ENCODE data around the gene CTU2. TPM values are rescaled to one million over a fixed set of nuclear protein-coding genes. Genes with fewer than 3 reads are reported as not detected.

Gene CTU2
- total and polyA plus RNA-seq, 8 donors = 1.8 to 53.3 (median 14.8) TPM

- peaks cover 27 to 77% (median 59%) of the 10 kb centered on the region in 4 donors for H3K4me1 ChIP-seq
- 64 to 80% (median 74%) methylated on average over 24 to 31 of the region's 31 CpGs for WGBS, 5 donors
- peak overlapping the region; percentile 29 to 94 (median 84) for H3K27ac ChIP-seq
- intact Hi-C loops (cut with DNase I; ENCODE audit: low total_unique reads) = no loop called here
- peak overlapping the region; percentile 5 to 99 (median 62) for H3K4me3 ChIP-seq
- no peaks in the 10 kb centered on the region for H3K27me3 ChIP-seq
- H3K36me3 ChIP-seq = peaks cover 14 to 43% (median 34%) of the 10 kb centered on the region in 4 donors
- H3K9me3 ChIP-seq = no peaks in the 10 kb centered on the region
- TF ChIP-seq, protein P1, sequence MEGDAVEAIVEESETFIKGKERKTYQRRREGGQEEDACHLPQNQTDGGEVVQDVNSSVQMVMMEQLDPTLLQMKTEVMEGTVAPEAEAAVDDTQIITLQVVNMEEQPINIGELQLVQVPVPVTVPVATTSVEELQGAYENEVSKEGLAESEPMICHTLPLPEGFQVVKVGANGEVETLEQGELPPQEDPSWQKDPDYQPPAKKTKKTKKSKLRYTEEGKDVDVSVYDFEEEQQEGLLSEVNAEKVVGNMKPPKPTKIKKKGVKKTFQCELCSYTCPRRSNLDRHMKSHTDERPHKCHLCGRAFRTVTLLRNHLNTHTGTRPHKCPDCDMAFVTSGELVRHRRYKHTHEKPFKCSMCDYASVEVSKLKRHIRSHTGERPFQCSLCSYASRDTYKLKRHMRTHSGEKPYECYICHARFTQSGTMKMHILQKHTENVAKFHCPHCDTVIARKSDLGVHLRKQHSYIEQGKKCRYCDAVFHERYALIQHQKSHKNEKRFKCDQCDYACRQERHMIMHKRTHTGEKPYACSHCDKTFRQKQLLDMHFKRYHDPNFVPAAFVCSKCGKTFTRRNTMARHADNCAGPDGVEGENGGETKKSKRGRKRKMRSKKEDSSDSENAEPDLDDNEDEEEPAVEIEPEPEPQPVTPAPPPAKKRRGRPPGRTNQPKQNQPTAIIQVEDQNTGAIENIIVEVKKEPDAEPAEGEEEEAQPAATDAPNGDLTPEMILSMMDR (IDR thresholded peaks at IDR 0.05) = no peak
- TF ChIP-seq EP300 (IDR thresholded peaks at IDR 0.05) = no peak
- TF ChIP-seq POLR2A (IDR thresholded peaks at IDR 0.05) = no peak
- TF ChIP-seq POLR2AphosphoS5 (IDR thresholded peaks at IDR 0.05) = no peak
- no peak for DNase-seq
Observed at GRCh38 chr16:88702371-88703210, 3.7 kb upstream of the CTU2 start.

DNA sequence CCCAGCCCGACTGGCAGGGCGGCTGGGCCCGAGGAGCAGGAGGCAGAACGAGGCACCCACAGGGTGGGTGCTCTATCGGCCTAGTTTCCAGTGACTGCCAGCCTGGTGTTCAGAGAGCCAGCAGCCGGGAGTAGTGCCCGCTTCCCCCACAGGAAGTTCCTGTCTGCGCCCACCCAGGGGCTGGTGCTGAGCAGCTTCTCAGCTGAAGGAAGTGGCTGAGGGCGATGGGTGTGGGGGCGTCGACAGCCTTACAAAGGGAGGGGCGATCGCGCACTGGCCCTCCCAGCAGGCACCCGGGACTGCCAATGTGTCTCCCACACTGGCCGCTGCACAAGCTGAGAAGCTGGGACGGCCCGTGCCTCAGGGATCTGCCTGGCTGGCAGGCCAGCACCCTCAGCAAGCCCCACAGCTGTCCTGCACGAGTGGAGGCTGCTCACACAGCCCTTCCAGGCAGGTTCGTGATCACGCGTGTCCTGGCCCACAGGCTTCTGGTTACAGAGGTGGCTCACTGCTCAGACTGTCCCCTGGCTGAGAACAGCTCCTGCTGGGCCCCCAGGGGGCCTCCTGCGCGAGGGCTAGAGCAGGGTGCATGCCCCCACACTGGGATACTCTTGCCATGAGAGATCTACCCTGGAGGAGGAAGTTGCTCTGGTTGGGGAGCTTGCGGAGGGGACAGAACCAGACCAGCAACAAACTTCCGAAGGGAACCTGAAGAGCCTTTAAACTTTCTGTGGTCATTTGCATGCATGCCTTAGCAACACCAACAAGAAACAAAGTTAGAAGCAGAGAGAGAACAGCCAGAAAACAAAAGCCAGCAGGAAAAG is 2.6 kb upstream of the CTU2 start:
- Histone ChIP-seq H3K27me3 (no peaks in the 10 kb centered on the region), H3K27ac (peak overlapping the region; percentile 29 to 94 (median 84)), H3K4me3 (peak overlapping the region; percentile 5 to 99 (median 62)), H3K4me1 (peaks cover 28 to 88% (median 65%) of the 10 kb centered on the region in 4 donors), H3K36me3 (peaks cover 4 to 32% (median 22%) of the 10 kb centered on the region in 4 donors), H3K9me3 (no peaks in the 10 kb centered on the region)
- peak; percentile 43 to 59 for DNase-seq
- intact Hi-C loops (cut with DNase I; ENCODE audit: low total_unique reads) = no loop called here
- TF ChIP-seq, protein P1 (IDR thresholded peaks at IDR 0.05) = no peak
- TF ChIP-seq EP300 (IDR thresholded peaks at IDR 0.05) (no peak), POLR2A (IDR thresholded peaks at IDR 0.05) (no peak), POLR2AphosphoS5 (IDR thresholded peaks at IDR 0.05) (peak in 2 of 3 donors; percentile 29)
- WGBS, 5 donors = 67 to 74% (median 70%) methylated on average over 15 to 26 of the region's 26 CpGs

- H3K9me3 ChIP-seq = no peaks in the 10 kb centered on the region
- peaks cover 28 to 78% (median 64%) of the 10 kb centered on the region in 4 donors for H3K4me1 ChIP-seq
- TF ChIP-seq, protein P1 (IDR thresholded peaks at IDR 0.05) = no peak
- TF ChIP-seq POLR2AphosphoS5 (IDR thresholded peaks at IDR 0.05) (no peak), EP300 (IDR thresholded peaks at IDR 0.05) (no peak), POLR2A (IDR thresholded peaks at IDR 0.05) (no peak)
- no peaks in the 10 kb centered on the region for H3K27me3 ChIP-seq
- DNase-seq = peak in 1 of 2 donors; percentile 44
- intact Hi-C loops (cut with DNase I; ENCODE audit: low total_unique reads) = no loop called here
- peaks cover 0 to 17% (median 13%) of the 10 kb centered on the region in 4 donors for H3K36me3 ChIP-seq
- 22 to 31% (median 26%) methylated on average over 9 of the region's 9 CpGs for WGBS, 5 donors
- peak overlapping the region; percentile 79 to 100 (median 98) for H3K4me3 ChIP-seq
- H3K27ac ChIP-seq = peak overlapping the region; percentile 79 to 94 (median 86)
Observed at GRCh38 chr16:88705076-88705684, 1.1 kb upstream of the CTU2 start.

- TF ChIP-seq EP300 (IDR thresholded peaks at IDR 0.05) (no peak), POLR2AphosphoS5 (IDR thresholded peaks at IDR 0.05) (no peak), POLR2A (IDR thresholded peaks at IDR 0.05) (no peak)
- TF ChIP-seq, protein P1 (IDR thresholded peaks at IDR 0.05) = no peak
- peak in 1 of 2 donors; percentile 50 for DNase-seq
- peak overlapping the region; percentile 79 to 94 (median 86) for H3K27ac ChIP-seq
- H3K4me3 ChIP-seq = peak overlapping the region; percentile 79 to 100 (median 98)
- H3K9me3 ChIP-seq = no peaks in the 10 kb centered on the region
- peaks cover 28 to 72% (median 64%) of the 10 kb centered on the region in 4 donors for H3K4me1 ChIP-seq
- 0 to 1% (median 1%) methylated on average over 1 to 56 of the region's 57 CpGs for WGBS, 5 donors
- intact Hi-C loops (cut with DNase I; ENCODE audit: low total_unique reads) = no loop called here
- no peaks in the 10 kb centered on the region for H3K27me3 ChIP-seq
- peaks cover 0 to 14% (median 9%) of the 10 kb centered on the region in 4 donors for H3K36me3 ChIP-seq
Observed at GRCh38 chr16:88705801-88706228, 488 bp upstream of the CTU2 start.

All from stomach (tissue), 9 donors.